Measurements from ENCODE around the gene SPC25. TPM values are rescaled to one million over a fixed set of nuclear protein-coding genes. Genes with fewer than 3 reads are reported as not detected.

The SPC25 gene
- polyA plus RNA-seq, 4 donors: 2.7 to 10.9 (median 5.3) TPM

- Histone ChIP-seq H3K36me3 (ENCODE audit: control insufficient read depth in 3 of 3, insufficient read depth in 2 of 3, low read depth in 1 of 3, low read length in 3 of 3) (no peaks in the 10 kb centered on the region), H3K4me1 (ENCODE audit: control insufficient read depth in 3 of 3, insufficient read depth in 2 of 3, low read depth in 1 of 3, low read length in 2 of 3) (no peaks in the 10 kb centered on the region), H3K9me3 (ENCODE audit: control insufficient read depth in 2 of 2, insufficient read depth in 1 of 2, low read depth in 1 of 2, low read length in 1 of 2) (peaks cover 0 to 8% of the 10 kb centered on the region in 2 donors), H3K27ac (ENCODE audit: low read depth in 1 of 3, low read length in 2 of 3) (no peak overlapping the region), H3K27me3 (ENCODE audit: control insufficient read depth in 3 of 3, insufficient read depth in 3 of 3, low read length in 3 of 3) (peaks cover 0 to 17% (median 0%) of the 10 kb centered on the region in 3 donors), H3K4me3 (ENCODE audit: low read depth in 1 of 3, low read length in 3 of 3) (no peak overlapping the region)
- 21 to 38% (median 32%) methylated on average over 21 of the region's 21 CpGs for WGBS, 3 donors
- peak; percentile 25 to 30 for DNase-seq
- no peak for FAIRE-seq
Measured at GRCh38 chr2:168912901-168913369, 22.7 kb upstream of the SPC25 start.

- Histone ChIP-seq H3K27ac (ENCODE audit: low read depth in 1 of 3, low read length in 2 of 3) (no peak overlapping the region), H3K36me3 (ENCODE audit: control insufficient read depth in 3 of 3, insufficient read depth in 2 of 3, low read depth in 1 of 3, low read length in 3 of 3) (no peaks in the 10 kb centered on the region), H3K9me3 (ENCODE audit: control insufficient read depth in 2 of 2, insufficient read depth in 1 of 2, low read depth in 1 of 2, low read length in 1 of 2) (peaks cover 0 to 8% of the 10 kb centered on the region in 2 donors), H3K4me1 (ENCODE audit: control insufficient read depth in 3 of 3, insufficient read depth in 2 of 3, low read depth in 1 of 3, low read length in 2 of 3) (no peaks in the 10 kb centered on the region), H3K4me3 (ENCODE audit: low read depth in 1 of 3, low read length in 3 of 3) (no peak overlapping the region), H3K27me3 (ENCODE audit: control insufficient read depth in 3 of 3, insufficient read depth in 3 of 3, low read length in 3 of 3) (peaks cover 0 to 17% (median 0%) of the 10 kb centered on the region in 3 donors)
- FAIRE-seq (no peak), DNase-seq (no peak)
- 58 to 60% (median 58%) methylated on average over 6 of the region's 6 CpGs for WGBS, 3 donors
Measured at GRCh38 chr2:168912466-168912865, 22.2 kb upstream of the SPC25 start.

- H3K27ac ChIP-seq (ENCODE audit: low read depth in 1 of 3, low read length in 2 of 3): no peak overlapping the region
- peaks cover 0 to 17% (median 0%) of the 10 kb centered on the region in 3 donors for H3K27me3 ChIP-seq (ENCODE audit: control insufficient read depth in 3 of 3, insufficient read depth in 3 of 3, low read length in 3 of 3)
- peaks cover 0 to under 1% of the 10 kb centered on the region in 2 donors for H3K9me3 ChIP-seq (ENCODE audit: control insufficient read depth in 2 of 2, insufficient read depth in 1 of 2, low read depth in 1 of 2, low read length in 1 of 2)
- DNase-seq (no peak), FAIRE-seq (no peak)
- 81 to 82% (median 82%) methylated on average over 5 of the region's 5 CpGs for WGBS, 3 donors
- no peak overlapping the region for H3K4me3 ChIP-seq (ENCODE audit: low read depth in 1 of 3, low read length in 3 of 3)
- no peaks in the 10 kb centered on the region for H3K36me3 ChIP-seq (ENCODE audit: control insufficient read depth in 3 of 3, insufficient read depth in 2 of 3, low read depth in 1 of 3, low read length in 3 of 3)
- no peaks in the 10 kb centered on the region for H3K4me1 ChIP-seq (ENCODE audit: control insufficient read depth in 3 of 3, insufficient read depth in 2 of 3, low read depth in 1 of 3, low read length in 2 of 3)
Measured at GRCh38 chr2:168910330-168910729, 20.1 kb upstream of the SPC25 start.

- FAIRE-seq: no peak
- WGBS, 3 donors: 93 to 97% (median 94%) methylated on average over 8 of the region's 8 CpGs
Measured at GRCh38 chr2:168907940-168908662, 17.9 kb upstream of the SPC25 start.

GRCh38 chr2:168904358-168904757 is 14.1 kb upstream of the SPC25 start:
- Histone ChIP-seq H3K9me3 (ENCODE audit: control insufficient read depth in 2 of 2, insufficient read depth in 1 of 2, low read depth in 1 of 2, low read length in 1 of 2) (no peaks in the 10 kb centered on the region), H3K4me1 (ENCODE audit: control insufficient read depth in 3 of 3, insufficient read depth in 2 of 3, low read depth in 1 of 3, low read length in 2 of 3) (no peaks in the 10 kb centered on the region), H3K36me3 (ENCODE audit: control insufficient read depth in 3 of 3, insufficient read depth in 2 of 3, low read depth in 1 of 3, low read length in 3 of 3) (no peaks in the 10 kb centered on the region), H3K4me3 (ENCODE audit: low read depth in 1 of 3, low read length in 3 of 3) (no peak overlapping the region), H3K27me3 (ENCODE audit: control insufficient read depth in 3 of 3, insufficient read depth in 3 of 3, low read length in 3 of 3) (no peaks in the 10 kb centered on the region), H3K27ac (ENCODE audit: low read depth in 1 of 3, low read length in 2 of 3) (no peak overlapping the region)
- DNase-seq: no peak
- FAIRE-seq: no peak
- WGBS, 3 donors: 89 to 96% (median 93%) methylated on average over 3 of the region's 3 CpGs

More at GRCh38 chr2:168907940-168908662, 17.9 kb upstream of the SPC25 start:
- no peak for DNase-seq
- no peaks in the 10 kb centered on the region for H3K4me1 ChIP-seq (ENCODE audit: control insufficient read depth in 3 of 3, insufficient read depth in 2 of 3, low read depth in 1 of 3, low read length in 2 of 3)
- no peaks in the 10 kb centered on the region for H3K36me3 ChIP-seq (ENCODE audit: control insufficient read depth in 3 of 3, insufficient read depth in 2 of 3, low read depth in 1 of 3, low read length in 3 of 3)
- H3K9me3 ChIP-seq (ENCODE audit: control insufficient read depth in 2 of 2, insufficient read depth in 1 of 2, low read depth in 1 of 2, low read length in 1 of 2): no peaks in the 10 kb centered on the region
- H3K27me3 ChIP-seq (ENCODE audit: control insufficient read depth in 3 of 3, insufficient read depth in 3 of 3, low read length in 3 of 3): peaks cover 0 to 17% (median 0%) of the 10 kb centered on the region in 3 donors
- no peak overlapping the region for H3K27ac ChIP-seq (ENCODE audit: low read depth in 1 of 3, low read length in 2 of 3)
- no peak overlapping the region for H3K4me3 ChIP-seq (ENCODE audit: low read depth in 1 of 3, low read length in 3 of 3)

- DNase-seq: no peak
- H3K27ac ChIP-seq (ENCODE audit: low read depth in 1 of 3, low read length in 2 of 3): no peak overlapping the region
- H3K27me3 ChIP-seq (ENCODE audit: control insufficient read depth in 3 of 3, insufficient read depth in 3 of 3, low read length in 3 of 3): no peaks in the 10 kb centered on the region
- H3K4me3 ChIP-seq (ENCODE audit: low read depth in 1 of 3, low read length in 3 of 3): no peak overlapping the region
- no peak for FAIRE-seq
- 90 to 95% (median 91%) methylated on average over 2 of the region's 2 CpGs for WGBS, 3 donors
- H3K9me3 ChIP-seq (ENCODE audit: control insufficient read depth in 2 of 2, insufficient read depth in 1 of 2, low read depth in 1 of 2, low read length in 1 of 2): no peaks in the 10 kb centered on the region
- H3K36me3 ChIP-seq (ENCODE audit: control insufficient read depth in 3 of 3, insufficient read depth in 2 of 3, low read depth in 1 of 3, low read length in 3 of 3): no peaks in the 10 kb centered on the region
- H3K4me1 ChIP-seq (ENCODE audit: control insufficient read depth in 3 of 3, insufficient read depth in 2 of 3, low read depth in 1 of 3, low read length in 2 of 3): no peaks in the 10 kb centered on the region
Measured at GRCh38 chr2:168903888-168904287, 13.7 kb upstream of the SPC25 start.

- Histone ChIP-seq H3K27me3 (ENCODE audit: control insufficient read depth in 3 of 3, insufficient read depth in 3 of 3, low read length in 3 of 3) (no peaks in the 10 kb centered on the region), H3K9me3 (ENCODE audit: control insufficient read depth in 2 of 2, insufficient read depth in 1 of 2, low read depth in 1 of 2, low read length in 1 of 2) (no peaks in the 10 kb centered on the region), H3K27ac (ENCODE audit: low read depth in 1 of 3, low read length in 2 of 3) (no peak within 1 kb of the TSS), H3K36me3 (ENCODE audit: control insufficient read depth in 3 of 3, insufficient read depth in 2 of 3, low read depth in 1 of 3, low read length in 3 of 3) (no peaks in the 10 kb centered on the region), H3K4me1 (ENCODE audit: control insufficient read depth in 3 of 3, insufficient read depth in 2 of 3, low read depth in 1 of 3, low read length in 2 of 3) (no peaks in the 10 kb centered on the region), H3K4me3 (ENCODE audit: low read depth in 1 of 3, low read length in 3 of 3) (no peak within 1 kb of the TSS)
- FAIRE-seq: no peak
- no peak for DNase-seq
- WGBS, 3 donors: 58 to 82% (median 73%) methylated on average over 5 of the region's 5 CpGs
Measured at GRCh38 chr2:168901003-168901402, 10.8 kb upstream of the SPC25 start, which contains the start of gene G6PC2. Gene G6PC2, plus strand, starts transcription at chr2:168901291. Its CDS starts 41 bp downstream, at chr2:168901332.

GRCh38 chr2:168897449-168897848 is 7.2 kb upstream of the SPC25 start:
- Histone ChIP-seq H3K36me3 (ENCODE audit: control insufficient read depth in 3 of 3, insufficient read depth in 2 of 3, low read depth in 1 of 3, low read length in 3 of 3) (no peaks in the 10 kb centered on the region), H3K9me3 (ENCODE audit: control insufficient read depth in 2 of 2, insufficient read depth in 1 of 2, low read depth in 1 of 2, low read length in 1 of 2) (no peaks in the 10 kb centered on the region), H3K27ac (ENCODE audit: low read depth in 1 of 3, low read length in 2 of 3) (no peak overlapping the region), H3K4me3 (ENCODE audit: low read depth in 1 of 3, low read length in 3 of 3) (no peak overlapping the region), H3K4me1 (ENCODE audit: control insufficient read depth in 3 of 3, insufficient read depth in 2 of 3, low read depth in 1 of 3, low read length in 2 of 3) (no peaks in the 10 kb centered on the region), H3K27me3 (ENCODE audit: control insufficient read depth in 3 of 3, insufficient read depth in 3 of 3, low read length in 3 of 3) (no peaks in the 10 kb centered on the region)
- DNase-seq: no peak
- 14 to 64% (median 27%) methylated on average over 1 of the region's 1 CpG for WGBS, 3 donors
- FAIRE-seq: no peak

Data from small intestine (tissue), 7 donors.